NCI-H446 (cell line): ENCODE measurements around the gene MOB3B.
"Not testable (repeated sequence)": the region's sequence is repeated elsewhere in the genome, so short reads cannot be mapped to it uniquely, and the experiment has no call there.

Experiments used
- DNase-seq, 2 experiments: peaks; one replicate each; lab custom pipeline; 2025; lab: John Stamatoyannopoulos, UW

Gene MOB3B

DNA sequence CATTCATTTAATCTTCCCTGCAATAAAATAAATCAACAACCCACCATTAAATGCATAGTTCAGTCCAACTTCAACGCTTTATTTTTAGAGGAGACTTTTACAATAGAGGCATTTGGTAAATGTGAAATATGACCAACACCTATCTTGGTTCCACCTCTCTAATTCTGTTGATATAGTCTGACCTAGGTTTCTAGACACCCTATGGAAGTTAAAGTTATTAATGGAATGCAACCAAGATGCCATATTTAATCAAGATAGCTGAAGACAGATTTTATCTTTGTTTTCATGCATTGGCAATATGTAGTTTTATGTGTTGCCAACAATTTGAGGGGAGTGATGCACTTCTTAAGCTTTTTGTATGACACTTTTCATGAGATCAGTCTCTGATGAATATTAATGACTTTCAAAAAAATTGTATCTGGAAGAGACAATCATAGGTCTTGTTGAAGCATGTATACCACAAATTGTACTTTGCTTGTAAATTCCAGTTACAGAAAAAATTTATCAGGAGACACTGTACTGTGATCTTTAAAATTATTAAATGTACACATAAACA, 107.3 kb downstream of the MOB3B start:
- DNase-seq, result no peak

DNA sequence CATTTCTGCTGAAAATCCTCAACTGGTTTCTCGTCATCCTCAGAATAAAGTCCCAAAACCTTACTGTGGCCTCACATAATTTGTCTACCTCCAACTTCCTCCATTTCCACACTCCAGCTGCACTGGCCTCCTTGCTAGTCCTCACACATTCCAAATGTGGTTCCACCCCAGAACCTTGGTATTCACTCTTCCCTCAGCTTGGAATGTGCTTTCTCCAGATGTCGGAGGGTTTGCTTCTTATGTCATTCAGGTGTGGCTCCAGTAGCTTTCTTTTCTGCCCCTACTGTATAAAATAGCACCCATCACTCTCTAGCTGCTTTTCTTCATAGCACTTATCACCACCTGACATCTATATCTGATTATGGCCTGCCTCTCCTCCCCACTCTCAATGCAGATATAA, 108.0 kb downstream of the MOB3B start:
- DNase-seq, result no peak

DNA sequence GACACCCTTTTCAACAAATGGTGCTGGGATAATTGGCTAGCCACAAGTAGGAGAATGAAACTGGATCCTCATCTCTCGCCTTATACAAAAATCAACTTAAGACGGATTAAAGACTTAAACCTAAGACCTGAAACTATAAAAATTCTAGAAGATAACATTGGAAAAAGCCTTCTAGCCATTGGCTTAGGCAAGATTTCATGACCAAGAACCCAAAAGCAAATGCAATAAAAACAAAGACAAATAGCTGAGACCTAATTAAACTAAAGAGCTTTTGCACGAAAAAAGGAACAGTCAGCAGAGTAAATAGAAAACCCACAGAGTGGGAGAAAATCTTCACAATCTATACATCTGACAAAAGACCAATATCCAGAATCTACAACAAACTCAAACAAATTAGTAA, 110.1 kb downstream of the MOB3B start:
- not testable (repeated sequence) for DNase-seq

DNA sequence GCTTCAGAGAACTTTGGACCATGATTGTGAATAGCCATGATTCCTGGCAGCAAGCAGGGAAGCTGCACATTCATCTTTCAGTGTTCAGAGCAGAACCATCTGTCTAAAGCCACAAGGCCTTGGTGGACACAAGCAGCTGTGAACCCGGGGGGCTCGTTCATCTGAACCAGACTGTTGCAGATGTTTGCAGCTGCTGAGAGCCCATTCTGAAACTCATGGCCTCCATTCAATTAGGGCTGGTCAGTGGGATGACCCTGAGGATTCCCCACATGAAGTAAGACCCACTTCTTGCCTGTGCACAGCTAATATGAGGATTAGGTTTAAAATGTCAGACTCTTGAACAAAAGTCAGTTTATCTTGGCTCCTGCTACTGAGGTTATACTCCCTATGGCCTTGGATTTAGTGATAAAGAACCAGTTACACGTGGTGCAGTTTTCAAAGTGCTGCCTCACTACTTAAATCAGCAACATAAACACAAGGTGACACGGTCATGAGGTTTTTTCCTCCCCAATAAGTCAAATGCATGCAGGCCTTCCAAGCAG, 115.3 kb downstream of the MOB3B start:
- DNase-seq, result no peak

DNA sequence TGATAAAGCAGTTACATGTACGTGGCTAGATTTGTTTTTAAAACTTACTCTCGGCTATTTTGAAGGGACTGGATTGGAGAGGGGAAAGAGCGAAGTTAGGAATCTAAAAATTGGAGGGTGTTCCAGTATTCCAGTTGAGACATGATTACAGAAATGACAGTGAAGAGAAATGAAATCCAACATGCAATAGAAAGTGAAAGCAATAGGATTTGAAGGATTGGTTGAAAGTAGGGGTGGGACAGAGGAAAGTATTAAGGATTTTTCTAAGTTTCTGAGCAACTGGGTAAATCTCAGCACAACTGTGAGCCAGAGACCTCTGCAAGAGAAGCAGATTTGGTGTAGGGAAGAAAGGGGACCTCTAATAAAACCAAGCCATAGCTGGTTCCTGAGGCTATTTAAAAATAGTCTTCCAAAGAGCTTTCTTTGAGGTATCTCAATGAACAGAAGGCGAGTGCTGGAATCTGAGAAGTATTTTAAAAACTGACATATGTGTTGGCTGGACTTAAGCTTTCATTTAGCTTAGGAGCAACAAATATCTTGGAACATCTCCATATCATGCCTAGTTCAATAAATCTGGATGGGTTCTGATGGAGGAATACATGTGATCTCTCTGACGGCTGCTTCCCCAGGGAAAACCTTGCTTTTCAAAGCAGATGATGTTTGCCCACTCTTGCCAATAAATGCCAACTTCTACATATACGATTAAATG, 115.9 kb downstream of the MOB3B start:
- peak; percentile 23 to 76 for DNase-seq

DNA sequence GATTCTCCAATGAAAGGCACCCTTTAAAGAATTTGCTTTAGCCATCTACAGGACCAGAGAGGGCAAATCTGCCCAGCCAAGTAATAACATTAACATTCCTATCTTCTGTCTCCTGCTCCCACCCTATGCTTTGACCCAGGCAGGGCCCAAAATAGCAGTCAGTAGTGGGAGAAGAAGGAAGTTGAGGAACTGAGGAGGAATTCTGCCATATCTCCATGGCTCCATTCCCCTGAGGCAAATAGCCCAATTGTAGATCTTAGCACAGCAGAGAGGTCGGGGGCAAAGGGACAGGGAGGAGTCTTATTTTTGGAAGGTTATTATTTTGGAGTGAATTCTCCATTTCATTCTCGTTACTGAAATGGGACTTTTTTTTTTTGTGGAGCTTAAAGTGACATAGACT, 116.7 kb downstream of the MOB3B start:
- DNase-seq, result no peak

DNA sequence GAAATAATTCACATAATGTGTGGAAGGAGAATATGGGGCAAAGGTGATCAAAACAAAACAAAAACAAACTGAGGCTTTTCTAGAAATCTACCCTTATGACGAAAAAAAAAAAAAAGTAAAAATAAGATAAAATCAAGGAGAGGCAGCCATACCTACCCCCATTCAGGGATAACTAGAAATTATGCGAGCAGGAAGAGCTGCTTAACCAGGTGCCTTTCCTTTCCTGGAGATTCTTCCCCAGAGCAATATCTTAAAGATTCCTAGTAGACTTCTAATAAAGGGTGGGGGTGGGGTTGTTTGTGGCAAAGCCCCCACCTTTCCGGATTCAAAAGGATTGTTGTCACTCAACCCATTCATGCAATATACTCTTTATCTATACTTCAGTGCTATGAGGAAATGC, 117.5 kb downstream of the MOB3B start:
- DNase-seq, result no peak

DNA sequence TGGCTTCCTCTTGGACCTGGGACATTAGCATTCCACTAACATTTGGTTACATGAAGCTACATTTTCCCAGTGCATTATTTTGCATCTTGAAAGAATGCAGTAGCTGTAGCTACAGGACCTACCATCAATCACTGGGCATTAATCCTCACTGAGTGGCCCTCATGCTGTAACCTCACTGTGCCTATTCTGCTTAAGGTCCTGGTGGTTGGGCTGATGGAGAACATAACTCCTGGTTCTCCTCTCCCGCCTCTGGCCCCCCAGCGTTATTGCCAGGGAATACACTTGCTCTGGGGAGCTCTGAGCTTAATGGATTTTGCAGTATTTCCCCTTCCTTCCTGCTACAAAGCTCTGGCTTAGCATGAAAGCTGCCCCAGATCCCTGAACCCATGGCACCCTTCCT, 121.1 kb downstream of the MOB3B start:
- no peak for DNase-seq

DNA sequence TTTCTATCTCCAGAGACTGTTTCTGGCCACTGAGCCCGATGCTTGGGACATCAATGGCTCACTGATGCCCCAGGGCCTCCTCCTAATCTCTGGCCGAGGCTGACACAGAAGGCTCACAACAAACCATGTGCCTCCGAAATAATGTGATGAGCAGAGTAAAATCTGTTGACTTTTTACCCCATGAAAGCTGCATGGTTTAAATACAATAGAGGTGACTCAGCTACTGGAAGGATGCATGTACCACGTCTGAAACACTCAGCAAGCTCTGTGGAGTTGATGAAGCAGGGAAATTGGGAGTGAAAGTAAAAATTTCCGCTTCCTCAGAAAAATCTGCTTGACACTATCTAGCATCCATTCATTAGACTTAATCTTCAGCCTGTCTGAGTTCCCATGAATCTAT, 121.6 kb downstream of the MOB3B start:
- no peak for DNase-seq

DNA sequence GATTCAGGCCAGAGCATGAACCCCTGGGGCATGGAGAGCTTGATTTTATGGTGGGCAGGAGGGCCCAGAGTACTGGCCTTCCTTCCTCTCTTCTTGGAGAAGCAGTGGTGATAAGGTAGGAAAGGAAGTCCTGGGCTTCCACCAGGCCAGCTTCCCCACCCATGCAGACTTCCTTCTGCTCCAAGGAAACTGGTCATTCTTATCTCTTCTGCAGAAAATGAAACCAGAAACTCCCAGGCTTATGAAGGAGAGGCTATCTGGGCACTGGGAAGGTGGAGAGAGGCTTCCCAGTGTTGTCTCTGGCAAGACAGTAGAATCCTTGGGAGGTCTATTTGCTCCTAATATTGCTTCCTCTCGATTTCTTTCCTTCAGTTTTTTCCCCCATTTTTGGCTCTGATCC, 122.1 kb downstream of the MOB3B start:
- DNase-seq, result no peak

DNA sequence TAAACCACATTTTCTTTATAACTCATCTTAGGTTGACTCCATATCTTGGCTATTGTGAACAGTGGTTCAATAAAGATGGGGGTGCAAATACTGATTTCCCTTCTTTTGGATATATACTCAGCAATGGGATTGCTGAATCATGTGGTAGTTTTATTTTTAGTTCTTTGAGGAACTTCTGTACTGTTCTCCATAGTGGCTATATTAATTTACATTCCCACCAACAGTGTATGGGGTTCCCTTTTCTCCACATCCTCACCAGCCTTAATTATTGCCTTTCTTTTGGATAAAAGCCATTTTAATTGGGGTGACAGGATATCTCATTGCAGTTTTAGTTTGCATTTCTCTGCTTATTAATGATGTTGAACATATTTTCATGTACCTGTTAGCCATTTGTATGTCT, 125.0 kb downstream of the MOB3B start:
- DNase-seq, result no peak

DNA sequence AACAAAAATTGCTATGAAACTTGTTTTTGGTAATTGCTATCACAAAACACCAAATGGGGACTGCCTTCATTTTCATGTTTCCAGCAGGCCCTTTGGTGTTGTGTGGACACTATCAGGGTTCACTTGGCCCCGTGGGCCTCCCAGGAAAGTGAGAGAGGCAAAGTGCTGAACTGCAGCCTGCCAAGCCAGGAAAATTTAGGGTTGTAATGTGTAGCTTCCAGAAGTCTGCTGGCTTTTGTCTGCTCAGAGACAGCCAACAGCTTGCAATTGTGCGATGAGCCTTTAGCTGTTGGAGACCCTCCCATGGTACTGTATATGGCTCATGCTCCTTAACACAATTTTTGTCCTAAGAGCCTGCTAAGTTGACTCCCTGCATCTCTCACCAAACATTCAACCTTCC, 127.0 kb downstream of the MOB3B start:
- DNase-seq, result no peak

DNA sequence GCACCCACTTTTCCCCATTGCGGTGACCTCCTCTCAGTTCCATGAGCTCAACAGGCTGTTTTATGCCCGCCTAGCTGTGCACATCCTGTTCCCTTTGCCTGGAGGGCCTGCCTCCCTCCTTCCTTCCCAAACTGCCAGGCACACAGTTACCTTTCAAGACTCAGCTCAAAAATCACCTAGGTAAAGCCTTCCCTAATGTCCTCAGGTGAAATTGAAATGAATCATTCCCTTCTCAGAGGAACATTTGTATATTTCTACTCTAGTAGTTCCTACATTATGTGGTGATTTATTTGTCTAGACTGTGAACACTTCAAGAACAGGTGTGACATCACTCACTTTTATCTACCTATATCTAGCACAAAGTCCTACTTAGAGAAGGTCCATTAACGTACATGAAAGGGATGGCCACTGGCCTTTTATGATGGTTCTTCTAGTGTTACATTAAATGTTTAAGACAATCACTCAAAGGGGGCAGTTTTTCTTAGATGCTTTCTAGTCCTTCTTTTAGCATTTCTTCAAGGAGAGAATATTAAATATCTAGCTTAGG, 129.2 kb downstream of the MOB3B start:
- DNase-seq, result no peak

DNA sequence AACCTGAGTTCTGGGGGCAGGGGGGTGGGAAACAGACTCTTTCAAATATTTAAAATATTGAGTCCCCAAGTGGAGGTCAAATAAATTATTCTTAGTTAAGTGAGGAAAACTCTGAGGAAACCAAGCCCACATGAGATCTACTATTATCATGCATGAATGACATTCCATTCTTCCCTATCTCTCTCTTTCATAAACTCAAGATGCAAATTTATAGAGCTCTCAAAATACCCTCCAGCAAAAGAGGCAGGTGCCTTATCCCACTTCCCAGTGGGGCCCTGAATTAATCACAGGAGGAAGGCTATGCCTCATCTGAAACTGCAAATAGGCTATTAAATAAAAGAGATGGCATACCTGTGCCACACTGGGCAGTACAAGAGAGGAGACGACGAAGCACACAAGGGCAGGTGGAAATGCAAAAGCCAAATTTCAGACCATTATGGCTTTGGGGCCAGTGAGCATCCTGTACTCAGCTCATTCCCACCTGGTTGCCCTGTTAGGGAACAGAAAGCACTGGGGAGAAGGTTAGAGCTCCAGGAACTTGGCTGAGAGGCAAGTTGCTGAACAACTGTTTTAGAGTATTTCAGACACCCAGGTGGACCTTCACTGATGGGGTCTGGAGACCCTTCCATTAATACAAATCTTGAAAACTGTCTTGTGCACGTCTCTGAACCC, 130.5 kb downstream of the MOB3B start:
- no peak for DNase-seq

DNA sequence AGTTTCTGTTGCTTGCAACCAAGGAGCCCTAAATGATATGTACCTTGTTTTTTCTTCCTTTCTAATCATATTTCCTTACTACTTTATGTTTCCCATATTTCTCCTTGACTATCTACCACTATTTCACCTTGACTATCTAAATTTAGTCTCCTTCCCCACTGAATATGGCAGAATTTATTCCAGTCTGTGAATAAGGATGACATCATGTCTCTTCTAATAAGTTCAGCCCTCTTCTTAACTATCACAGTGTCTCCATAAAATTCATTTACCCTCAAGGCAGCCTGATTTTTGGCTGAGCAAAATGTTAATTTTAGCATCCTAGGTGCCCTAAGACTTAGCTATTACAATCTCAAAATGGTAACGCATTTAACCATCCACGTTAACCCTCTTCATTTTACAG, 133.1 kb downstream of the MOB3B start:
- DNase-seq, result no peak

DNA sequence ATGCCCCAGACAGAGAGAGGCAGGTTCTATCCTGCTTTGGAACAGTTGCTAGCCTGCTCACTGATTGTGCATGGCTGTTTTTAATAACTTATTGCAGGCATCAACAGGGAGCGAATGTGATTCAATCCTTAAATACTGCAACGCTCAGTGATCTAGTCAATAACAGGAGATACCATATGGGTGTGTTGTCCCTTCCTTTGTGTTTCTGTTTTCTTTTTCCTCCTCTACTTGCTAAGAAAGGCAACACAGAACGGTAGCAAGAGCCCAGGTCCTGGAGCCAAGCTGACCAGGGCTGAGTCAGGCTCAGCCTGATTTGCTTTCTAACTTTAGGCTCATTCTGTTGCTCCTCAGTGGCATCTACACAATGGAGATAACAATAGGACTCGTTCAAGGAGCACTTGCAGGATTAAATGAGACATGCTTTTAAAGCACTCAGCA, 134.1 kb downstream of the MOB3B start:
- no peak for DNase-seq

DNA sequence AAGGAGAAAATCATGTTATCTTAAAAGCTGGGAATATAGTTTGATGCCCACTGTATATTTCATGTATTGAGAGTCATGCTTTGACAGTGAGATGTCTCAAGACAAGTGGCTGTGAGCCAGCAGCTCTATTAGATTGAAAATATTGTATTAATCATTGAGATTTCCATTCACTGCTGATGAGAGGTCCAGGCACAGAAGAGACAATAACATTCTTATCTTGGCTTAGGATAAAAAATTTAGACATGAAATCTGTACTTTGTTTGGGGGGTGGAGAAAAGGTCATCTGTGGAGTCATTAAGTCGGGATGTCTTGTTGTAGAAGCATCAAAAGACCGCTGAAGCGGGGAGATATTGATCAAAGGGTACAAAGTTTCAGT, 134.8 kb downstream of the MOB3B start:
- no peak for DNase-seq

DNA sequence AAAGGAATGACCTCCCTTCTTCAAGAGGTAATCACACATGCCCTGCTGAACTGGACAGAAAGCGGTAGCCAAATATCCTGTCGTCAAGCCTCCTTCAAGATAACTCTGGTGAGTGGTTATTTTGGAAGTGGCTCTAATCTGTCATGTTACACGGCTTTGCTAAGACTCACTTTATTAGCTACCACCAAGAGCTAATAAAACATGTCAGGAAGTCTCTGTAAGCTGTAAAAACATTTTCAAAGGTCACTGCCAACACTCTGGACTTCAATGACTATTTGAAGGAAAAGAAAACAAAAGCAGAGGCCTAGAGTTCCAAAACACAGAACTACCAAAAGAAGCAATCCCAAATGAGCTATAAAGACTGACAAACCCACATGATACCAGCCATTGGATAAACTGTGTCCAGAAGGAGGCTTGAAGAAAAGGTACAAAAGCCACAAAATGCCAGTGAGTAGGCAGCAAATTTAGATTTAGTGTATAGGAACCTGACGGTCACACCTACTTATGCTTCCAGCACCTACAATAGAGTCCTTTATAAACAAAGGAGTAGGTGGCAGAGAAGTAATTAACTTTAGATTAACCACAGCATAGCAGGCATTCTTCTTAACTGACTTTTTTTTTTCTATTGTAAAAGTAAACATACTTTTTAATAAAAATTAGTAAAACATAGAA, 135.3 kb downstream of the MOB3B start:
- DNase-seq, result no peak

DNA sequence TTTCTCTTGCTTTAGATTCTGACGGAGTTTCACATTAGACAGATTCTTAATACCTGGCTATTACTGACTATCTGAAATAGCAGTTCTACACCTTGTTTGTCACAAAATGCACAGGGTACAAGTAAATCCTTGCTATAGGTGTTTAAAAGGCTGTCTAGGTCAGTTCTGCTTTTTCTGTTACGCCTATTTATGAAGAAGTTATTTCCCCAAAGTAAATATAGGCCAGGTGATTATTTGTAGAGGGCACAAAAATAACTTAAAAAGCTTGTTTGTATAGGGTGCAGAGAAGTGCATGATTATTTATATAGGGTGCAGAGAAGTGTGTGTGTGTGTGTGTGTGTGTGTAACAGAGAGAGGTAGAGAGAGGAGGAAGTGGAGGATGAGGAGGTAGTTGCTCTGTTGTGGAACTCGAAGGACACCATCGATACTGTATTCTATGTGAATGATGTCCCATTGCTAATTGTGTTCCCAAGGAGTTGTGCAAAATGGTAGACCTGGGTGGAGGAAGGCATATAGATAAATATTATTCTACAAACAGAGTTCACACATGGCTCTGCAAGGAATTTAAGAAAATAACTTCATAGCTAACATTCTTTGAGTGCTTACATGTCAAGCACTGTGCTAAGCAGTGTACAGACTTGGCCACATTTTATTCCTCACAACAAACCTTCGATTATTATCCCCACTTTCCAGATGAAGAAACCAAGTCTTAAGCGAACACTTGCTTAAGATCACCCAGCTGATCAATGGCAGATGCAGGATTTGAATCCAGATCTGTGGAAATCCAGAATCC, 136.4 kb downstream of the MOB3B start:
- no peak for DNase-seq

DNA sequence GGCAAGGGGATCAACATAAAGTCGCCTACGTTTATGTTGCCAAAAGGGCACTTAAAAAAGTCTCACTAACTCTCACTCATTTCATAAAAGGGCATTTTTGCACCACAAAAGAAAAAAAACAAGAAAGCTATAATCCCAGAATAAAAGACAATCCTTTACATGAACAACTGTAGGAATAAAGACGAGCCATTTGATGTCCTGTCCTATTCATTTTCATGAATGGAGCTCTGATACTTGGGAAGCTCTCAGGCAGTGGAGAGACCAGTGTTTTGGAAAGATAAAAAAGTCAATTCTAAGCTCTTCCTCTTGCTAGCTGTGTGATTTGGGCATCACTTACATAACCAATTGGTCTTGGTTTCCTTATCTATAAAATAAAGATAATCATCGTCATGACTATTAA, 137.2 kb downstream of the MOB3B start:
- no peak for DNase-seq

DNA sequence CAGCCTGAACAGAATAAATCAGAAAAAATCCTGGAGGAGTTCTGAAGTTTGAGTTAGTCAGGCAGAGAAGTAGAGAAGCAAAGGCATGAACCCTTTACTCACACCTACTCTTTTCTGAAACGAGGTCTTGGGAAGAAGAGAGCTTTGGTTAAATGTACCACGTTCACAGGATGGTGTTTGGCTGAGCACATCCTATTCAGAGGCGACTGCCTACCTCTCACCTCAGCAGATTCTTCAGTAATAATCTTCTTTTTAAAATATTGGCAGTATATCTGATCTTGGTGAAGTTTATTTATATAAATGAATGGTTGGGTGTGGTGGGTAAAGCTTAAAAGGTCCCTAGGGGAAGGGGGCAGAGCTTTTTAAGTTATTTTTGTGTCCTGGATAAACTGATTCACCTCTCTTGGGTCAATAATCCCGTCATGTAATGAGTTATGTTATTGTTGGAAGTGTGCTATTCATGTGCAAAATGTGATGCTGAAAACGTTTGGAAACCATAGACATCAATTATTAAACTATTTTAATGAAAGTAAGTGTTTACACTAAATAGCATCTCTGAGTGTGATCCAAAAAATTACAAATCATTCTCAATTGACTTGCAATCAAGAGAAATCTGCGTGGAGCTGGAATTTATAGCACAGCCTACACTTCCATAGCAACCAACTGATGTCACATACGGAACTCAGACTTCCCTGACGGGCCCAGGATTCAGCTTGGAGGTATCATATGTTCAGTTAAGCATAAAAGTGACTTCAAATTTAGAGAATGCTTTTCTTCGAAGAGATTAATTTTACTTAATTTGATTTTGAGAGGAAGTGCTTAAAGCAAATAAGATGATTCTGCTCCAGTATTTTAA, 138.3 kb downstream of the MOB3B start:
- no peak for DNase-seq
